Inflammatory macrophage treated with lipopolysaccharide for 1 hour (primary cell): ENCODE data around the gene ZNG1A.
"Not testable (repeated sequence)": the region's sequence is repeated elsewhere in the genome, so short reads cannot be mapped to it uniquely, and the experiment has no call there.

Experiments used
- DNase-seq, 2 donors: peaks; one replicate each; pipeline ENCODE4 v3.0.0-alpha.2; 2020 to 2022

The ZNG1A gene

DNA sequence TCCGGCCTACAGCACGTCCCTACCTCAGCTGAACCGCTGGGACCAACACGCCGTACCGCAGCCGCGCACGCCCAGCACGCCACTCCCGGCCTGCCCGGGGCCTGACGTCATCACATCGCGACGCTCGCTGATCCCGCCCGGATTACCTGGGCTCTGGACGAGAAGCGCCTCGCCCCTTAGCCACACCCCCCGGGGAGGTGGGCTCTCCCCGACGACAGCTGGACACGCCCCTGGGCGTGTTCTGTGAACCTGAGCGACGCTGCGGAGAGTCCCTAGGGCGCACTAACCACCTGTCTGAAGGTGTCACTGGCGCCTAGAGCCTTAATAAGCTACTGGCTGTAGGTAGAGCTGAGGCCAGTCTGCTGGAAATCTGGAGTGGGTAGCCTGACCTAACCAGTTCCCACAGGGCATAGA, at the start of gene ZNG1A:
TSS of gene ZNG1A (minus strand) at position 87 of the 414 bp plus-strand sequence. CDS start 87 bp downstream, outside the sequence.
- DNase-seq, result peak; percentile 29 to 48

DNA sequence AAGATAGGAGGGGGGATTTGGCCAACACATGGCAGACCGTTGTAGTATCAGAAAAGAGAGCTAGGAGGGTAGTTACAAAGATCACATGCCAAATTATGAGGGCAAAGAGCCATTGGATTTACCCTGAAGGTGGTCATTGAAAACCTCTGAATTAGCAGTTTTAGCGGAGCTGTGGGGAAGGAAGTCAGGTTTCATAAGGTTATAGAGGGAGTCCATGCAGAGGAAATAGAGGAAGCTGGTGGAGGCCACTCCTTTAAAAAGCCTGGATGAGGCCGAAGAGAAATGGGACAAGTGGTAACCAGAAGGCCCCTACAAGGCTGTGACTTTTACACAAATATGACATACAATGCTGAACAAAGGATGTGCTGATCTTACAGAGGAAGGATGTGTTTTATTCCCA, 49.0 kb upstream of the ZNG1A start:
- peak; percentile 62 to 68 for DNase-seq

DNA sequence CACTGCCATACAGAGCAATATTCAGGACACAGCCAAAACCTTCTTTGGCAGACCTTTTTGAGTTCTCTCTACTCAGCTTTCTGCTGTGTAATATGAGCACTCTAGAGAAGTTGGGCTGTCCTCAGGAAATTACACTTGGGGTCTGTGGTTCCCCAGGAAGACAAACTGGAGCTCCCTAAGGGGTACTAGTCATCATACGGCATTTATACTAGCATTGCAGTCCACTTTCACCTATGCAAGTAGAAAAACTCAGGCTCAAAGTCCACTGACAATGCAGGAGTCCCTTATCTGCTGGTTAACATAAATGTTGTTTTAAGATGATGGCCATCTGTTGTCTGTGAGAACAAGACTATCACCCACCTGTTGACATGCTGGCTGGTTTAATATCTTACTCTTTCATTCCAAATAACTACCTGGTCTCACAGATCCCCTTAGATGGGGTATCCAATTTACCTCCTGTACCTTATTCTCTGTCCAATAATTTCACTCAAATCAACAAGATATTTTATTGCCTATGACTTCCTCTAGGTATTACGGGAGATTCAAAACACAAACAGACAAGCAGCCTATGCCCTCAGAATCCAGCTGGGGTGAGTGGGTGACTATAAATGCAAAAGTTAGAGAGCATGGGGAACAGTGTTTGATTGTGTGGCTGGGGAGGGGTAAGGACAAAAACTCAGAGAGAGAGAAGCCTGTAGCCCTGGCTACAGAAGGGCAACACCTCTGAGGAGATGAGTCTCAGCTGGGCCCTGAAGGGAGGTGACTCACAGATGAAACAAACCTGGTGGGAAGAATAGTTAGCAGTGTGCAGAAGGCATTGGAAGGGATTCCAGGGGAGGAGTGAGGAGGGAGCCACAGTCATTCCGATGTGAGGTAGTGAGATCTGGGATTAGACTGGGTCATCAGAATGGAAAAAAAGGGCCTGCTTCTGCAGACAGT, 46.0 kb upstream of the ZNG1A start:
- peak; percentile 30 to 47 for DNase-seq

GRCh38 chr9:224026-224425, 45.2 kb upstream of the ZNG1A start:
- DNase-seq, result peak in 1 of 2 donors; percentile 39

- peak in 1 of 2 donors; percentile 30 for DNase-seq
Observed at GRCh38 chr9:223152-223551, 44.3 kb upstream of the ZNG1A start.

- peak; percentile 65 to 66 for DNase-seq
Observed at GRCh38 chr9:221989-222776, 43.3 kb upstream of the ZNG1A start.

GRCh38 chr9:219670-220365, 41.0 kb upstream of the ZNG1A start:
- DNase-seq, result peak; percentile 47 to 58

DNA sequence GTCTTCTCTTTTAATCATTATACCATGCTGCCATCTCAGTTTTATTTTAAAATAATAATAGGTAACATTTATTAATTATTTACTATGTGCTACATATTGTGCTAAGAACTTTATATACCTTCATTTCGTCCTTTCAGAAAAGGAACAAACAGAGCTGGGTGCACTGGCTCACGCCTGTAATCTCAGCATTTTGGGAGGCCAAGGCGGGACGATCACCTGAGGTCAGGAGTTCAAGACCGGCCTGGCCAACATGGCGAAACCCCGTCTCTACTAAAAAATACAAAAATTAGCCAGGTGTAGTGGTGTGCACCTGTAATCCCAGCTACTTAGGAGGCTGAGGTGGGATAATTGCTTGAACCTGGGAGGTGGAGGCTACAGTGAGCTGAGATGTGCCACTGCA, 40.2 kb upstream of the ZNG1A start:
- not testable (repeated sequence) for DNase-seq

DNA sequence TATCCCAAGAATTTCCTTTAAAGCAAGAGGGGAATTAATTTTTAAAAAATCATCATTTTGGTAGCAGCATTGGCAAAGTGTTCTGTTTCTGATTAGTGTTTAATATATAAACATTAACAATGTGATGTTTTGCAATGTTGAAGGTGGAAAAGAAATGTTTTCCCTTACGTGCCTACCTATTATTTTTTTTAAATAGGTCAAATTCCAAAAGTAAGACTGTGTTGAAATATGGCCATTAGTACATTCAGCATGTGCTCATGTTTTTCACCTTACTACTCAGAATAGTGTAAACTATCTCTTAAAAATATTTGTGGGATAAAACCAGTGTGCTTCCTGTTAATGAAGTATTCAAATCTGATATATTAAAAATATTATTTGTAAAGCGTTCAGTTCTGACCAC, 39.1 kb upstream of the ZNG1A start:
- no peak for DNase-seq

- DNase-seq, result no peak
Observed at GRCh38 chr9:216866-217265, 38.0 kb upstream of the ZNG1A start.

- DNase-seq, result no peak
Observed at GRCh38 chr9:215631-216155, 36.8 kb upstream of the ZNG1A start.

DNA sequence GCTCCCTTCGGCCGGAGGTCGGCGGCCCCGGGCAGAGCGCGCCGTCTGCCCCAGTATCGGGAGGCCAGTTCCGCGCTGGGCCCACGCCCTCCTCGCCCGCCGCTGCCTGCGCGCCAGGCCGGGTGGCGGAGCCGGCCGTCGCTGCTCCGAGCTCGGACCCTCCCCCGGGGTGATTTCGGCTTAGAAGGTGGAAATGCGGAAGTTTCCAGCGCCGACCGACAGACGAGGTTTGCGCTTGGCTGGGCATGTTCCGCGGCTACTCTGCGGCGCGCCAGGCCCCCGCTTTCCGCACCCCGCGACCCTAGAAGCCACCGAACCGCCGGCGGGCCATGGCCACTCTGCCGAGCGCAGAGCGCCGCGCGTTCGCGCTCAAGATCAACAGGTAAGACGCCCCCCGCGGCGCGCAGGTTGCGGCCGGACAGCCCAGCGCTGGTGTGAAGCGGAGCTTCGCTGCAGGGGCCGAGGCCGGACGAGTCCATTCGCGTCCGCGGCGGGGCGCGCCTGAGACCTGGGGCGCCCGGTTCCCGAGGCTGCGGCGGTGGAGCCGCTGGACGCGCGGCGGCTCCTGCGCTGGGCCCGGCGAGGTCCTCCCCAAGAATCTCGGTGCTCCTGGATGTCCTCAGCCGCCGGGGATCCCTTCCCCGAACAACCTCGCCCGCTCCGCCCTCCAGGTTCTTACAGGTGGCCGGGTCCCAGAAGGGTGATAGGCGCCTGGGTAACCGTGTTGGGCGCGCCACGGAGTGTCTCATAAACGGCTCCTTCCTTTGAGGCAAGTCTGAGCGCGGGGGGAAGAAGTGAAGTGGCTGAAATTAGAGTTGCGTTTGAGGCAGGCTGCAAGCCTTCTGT, 36.0 kb upstream of the ZNG1A start, which contains the start of gene DOCK8:
TSS of gene DOCK8 (plus strand) at position 218 of the 846 bp plus-strand sequence. CDS start at position 330, 112 bp downstream.
- peak; percentile 83 to 86 for DNase-seq

DNA sequence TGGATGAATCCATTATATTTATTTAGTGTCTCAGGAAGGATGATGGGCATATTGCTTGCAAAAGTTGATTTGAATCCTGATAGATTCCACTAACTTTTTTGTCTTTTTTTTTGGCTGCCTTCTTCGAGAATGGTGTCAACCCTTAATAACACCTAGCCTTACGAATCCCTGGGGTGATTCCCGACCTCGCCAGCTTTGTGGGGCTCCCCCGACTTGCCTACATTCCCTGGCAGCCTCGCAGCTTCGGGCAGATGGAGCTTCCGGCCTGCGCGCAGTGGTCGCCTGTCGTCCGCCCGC, 35.4 kb upstream of the ZNG1A start:
- no peak for DNase-seq

DNA sequence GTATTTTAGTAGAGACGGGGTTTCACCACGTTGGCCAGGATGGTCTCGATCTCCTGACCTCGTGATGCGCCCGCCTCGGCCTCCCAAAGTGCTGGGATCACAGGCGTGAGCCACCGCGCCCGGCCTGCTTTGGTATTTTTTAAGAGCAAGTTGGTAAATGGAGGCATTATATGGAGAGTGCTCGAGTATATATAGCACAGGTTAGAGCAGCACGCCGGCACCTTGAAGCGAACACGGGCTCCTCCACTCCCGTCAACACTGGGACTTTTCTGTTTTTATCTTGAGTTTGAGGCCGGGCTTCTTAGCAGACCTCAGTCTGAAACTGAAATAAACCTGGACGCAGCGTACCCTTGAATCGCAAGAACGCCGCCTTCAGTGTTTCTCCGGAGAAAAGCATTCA, 35.0 kb upstream of the ZNG1A start:
- DNase-seq, result not testable (repeated sequence)

DNA sequence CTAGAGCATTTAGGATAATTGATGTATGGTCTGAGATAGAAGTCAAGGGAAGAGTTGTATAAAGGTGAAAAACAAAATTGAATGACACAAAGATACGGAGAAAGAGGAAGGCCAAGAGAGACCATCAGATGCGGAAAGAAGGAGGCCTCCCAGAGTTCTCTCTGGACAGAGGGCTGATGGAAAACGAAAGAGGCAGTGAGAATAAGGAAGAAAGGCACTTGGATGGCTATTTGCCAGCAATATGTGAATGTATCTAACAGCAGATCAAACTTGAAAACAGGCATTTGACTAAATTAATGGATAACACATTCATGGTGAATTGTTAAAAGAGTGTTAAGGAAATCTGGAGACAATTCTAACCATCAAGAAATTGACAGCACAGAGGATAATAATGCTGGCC, 33.4 kb upstream of the ZNG1A start:
- peak; percentile 63 to 82 for DNase-seq

DNA sequence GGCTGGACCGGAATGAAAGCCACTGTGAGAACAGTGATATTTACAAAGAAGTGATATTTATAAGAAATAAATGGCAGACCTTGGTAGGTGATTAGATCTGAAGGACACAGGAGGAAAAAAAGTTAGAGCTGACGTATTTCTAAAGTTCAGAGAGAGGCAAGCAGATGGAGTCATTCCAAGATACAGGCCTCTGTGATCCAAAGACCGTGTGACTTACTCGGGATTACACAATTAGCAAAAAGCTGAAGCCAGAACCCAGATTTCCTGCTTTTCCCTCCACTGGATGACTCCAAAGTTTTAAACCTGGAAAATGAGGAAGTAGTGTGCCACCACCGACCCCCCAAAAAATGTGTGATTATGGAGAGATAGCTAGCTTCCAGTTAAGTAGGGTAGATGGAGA, 32.7 kb upstream of the ZNG1A start:
- peak in 1 of 2 donors; percentile 47 for DNase-seq

- no peak for DNase-seq
Observed at GRCh38 chr9:211036-211435, 32.2 kb upstream of the ZNG1A start.

- DNase-seq, result peak in 1 of 2 donors; percentile 53
Observed at GRCh38 chr9:209143-209758, 30.4 kb upstream of the ZNG1A start.

- DNase-seq, result peak; percentile 42 to 55
Observed at GRCh38 chr9:206481-206880, 27.6 kb upstream of the ZNG1A start.

DNA sequence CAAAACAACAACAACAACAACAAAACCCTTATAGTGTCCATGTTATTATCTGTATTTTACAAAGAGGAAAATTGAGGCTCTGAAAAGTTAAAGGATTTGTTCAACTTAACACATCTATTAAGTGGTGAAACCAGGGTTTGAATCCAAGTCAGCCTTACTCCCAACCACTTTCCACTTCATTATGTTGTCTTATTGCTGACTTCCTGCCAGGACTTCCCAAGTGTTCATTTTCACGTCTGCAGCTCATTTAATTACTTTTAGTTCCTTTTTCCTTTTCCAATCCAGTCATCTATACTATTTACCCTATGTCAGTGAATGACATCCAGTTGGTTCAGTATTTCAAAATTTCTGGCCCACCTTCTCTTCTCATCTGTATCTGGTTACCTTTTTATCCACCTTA, 20.7 kb upstream of the ZNG1A start:
- peak in 1 of 2 donors; percentile 3 for DNase-seq

- DNase-seq, result not testable (repeated sequence)
Observed at GRCh38 chr9:178140-178825, 573 bp downstream of the ZNG1A start.
